Karpas-422 (cell line): ENCODE data around the gene C19orf85. TPM values are rescaled to one million over a fixed set of nuclear protein-coding genes. Genes with fewer than 3 reads are reported as not detected.

Source experiments
- DNase-seq: peaks from one replicate; pipeline ENCODE4 v3.0.0-alpha.2; 2015
- H2AFZ ChIP-seq: fragments of 200-600 bp; sonication (generic); 2 replicates; pipeline ENCODE4 v1.6.1; 2014; ENCODE audit warnings: antibody characterized with exemption, low read length, mixed read lengths
- H3K27ac ChIP-seq: fragments of 200-600 bp; sonication (generic); 2 replicates; pipeline ENCODE4 v1.5.1; 2014; ENCODE audit warnings: mild to moderate bottlenecking, low read length, moderate library complexity
- H3K27me3 ChIP-seq: fragments of 200-600 bp; sonication (generic); 2 replicates; pipeline ENCODE4 v1.6.1; 2014; ENCODE audit warnings: low read length, mixed read lengths
- H3K36me3 ChIP-seq: fragments of 200-600 bp; sonication (generic); 2 replicates; pipeline ENCODE4 v1.6.1; 2014; ENCODE audit warnings: low read length, mixed read lengths; ENCODE audit not compliant: insufficient read depth
- H3K4me1 ChIP-seq: fragments of 200-600 bp; sonication (generic); 2 replicates; pipeline ENCODE4 v1.6.1; 2014; ENCODE audit warnings: mild to moderate bottlenecking, low read length, mixed read lengths
- H3K4me2 ChIP-seq: fragments of 200-600 bp; sonication (generic); 2 replicates; pipeline ENCODE4 v1.6.1; 2014; ENCODE audit warnings: low read length, low read depth, mild to moderate bottlenecking; ENCODE audit not compliant: poor library complexity, severe bottlenecking
- H3K4me3 ChIP-seq: fragments of 200-600 bp; sonication (generic); 2 replicates; pipeline ENCODE4 v1.5.1; 2014; ENCODE audit warnings: mild to moderate bottlenecking, antibody characterized with exemption, low read length, mixed read lengths
- H3K79me2 ChIP-seq: fragments of 200-600 bp; sonication (generic); 2 replicates; pipeline ENCODE4 v1.6.1; 2014; ENCODE audit warnings: mild to moderate bottlenecking, low read length, mixed read lengths
- H3K9ac ChIP-seq: fragments of 200-600 bp; sonication (generic); 2 replicates; pipeline ENCODE4 v1.6.0; 2014; ENCODE audit warnings: low read length
- H3K9me2 ChIP-seq: fragments of 200-600 bp; sonication (generic), shearing (Covaris generic); replicated peaks from 2 replicates; pipeline ENCODE4 v1.6.0; 2014; ENCODE audit warnings: mild to moderate bottlenecking, low read length, moderate library complexity; ENCODE audit not compliant: insufficient read depth
- H3K9me3 ChIP-seq: fragments of 300-700, 200-600 bp; sonication (generic); 2 replicates; pipeline ENCODE4 v1.6.1; 2014; ENCODE audit warnings: low read length, mixed read lengths
- H4K20me1 ChIP-seq: fragments of 200-600 bp; sonication (generic); 2 replicates; pipeline ENCODE4 v1.6.1; 2014; ENCODE audit warnings: mild to moderate bottlenecking, antibody characterized with exemption, low read length, low read depth; ENCODE audit not compliant: insufficient read depth
- total RNA-seq: library from RNA; depleted of rRNA; stranded (reverse); fragments of >200 nt; shearing (Covaris generic); gene quantifications from 2 replicates; pipeline ENCODE4 v1.2.3, GENCODE V29; 2014; ENCODE audit warnings: low replicate concordance

The C19orf85 gene
- total RNA-seq, 1 experiment from 2014 or later, result not detected

- H3K27me3 ChIP-seq, result no peaks in the 10 kb centered on the region
- H3K4me1 ChIP-seq, result no peaks in the 10 kb centered on the region
- H3K9me2 ChIP-seq, result no peaks in the 10 kb centered on the region
- no peaks in the 10 kb centered on the region for H4K20me1 ChIP-seq
- no peak overlapping the region for H3K27ac ChIP-seq
- no peaks in the 10 kb centered on the region for H3K36me3 ChIP-seq
- H2AFZ ChIP-seq, result no peak overlapping the region
- H3K9me3 ChIP-seq, result no peaks in the 10 kb centered on the region
- DNase-seq, result no peak
- no peak overlapping the region for H3K4me2 ChIP-seq
- no peak overlapping the region for H3K9ac ChIP-seq
- no peak overlapping the region for H3K4me3 ChIP-seq
- H3K79me2 ChIP-seq, result no peaks in the 10 kb centered on the region
These were observed 19.9 kb downstream of the C19orf85 start for GRCh38 chr19:55444646-55445045.

DNA sequence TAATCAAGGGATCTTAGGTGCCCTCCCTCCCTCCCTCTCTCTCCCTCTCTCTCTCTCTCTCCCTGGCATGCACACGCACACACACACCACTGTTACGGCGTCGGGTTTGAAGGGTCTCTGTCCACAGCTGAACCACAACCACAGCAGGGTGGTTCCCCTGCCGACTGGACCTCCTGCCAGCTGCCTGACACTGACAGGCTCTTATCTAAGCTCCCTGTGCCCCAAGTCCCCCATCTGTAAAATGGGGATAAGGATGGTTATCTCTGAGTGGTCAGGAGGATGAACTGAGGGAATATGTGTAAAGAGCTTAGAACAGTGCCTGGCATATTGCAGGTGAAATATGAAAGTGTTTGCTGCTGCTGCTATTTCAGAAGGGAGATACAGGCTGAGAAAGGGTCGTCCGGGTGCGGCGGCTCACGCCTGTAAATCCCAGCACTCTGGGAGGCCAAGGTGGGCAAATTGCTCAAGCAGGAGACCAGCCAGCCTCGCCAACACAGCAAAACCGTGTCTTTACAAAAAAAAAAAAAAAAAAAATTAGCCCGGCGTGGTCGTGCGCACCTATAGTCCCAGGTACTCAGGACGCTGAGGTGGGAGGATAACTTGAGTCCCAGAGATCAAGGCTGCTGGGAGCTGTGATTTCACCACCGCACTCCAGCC lies 20.6 kb downstream of the C19orf85 start:
- Histone ChIP-seq H3K4me3 (no peak overlapping the region), H3K9me3 (no peaks in the 10 kb centered on the region), H3K27ac (no peak overlapping the region), H3K27me3 (no peaks in the 10 kb centered on the region), H3K79me2 (no peaks in the 10 kb centered on the region), H3K9me2 (no peaks in the 10 kb centered on the region), H4K20me1 (no peaks in the 10 kb centered on the region), H3K36me3 (no peaks in the 10 kb centered on the region), H3K4me1 (no peaks in the 10 kb centered on the region), H3K9ac (no peak overlapping the region), H2AFZ (no peak overlapping the region), H3K4me2 (no peak overlapping the region)
- DNase-seq, result no peak

- no peak within 1 kb of the TSS for H3K27ac ChIP-seq
- H3K36me3 ChIP-seq, result no peaks in the 10 kb centered on the region
- H3K4me3 ChIP-seq, result no peak within 1 kb of the TSS
- H3K9me3 ChIP-seq, result no peaks in the 10 kb centered on the region
- no peaks in the 10 kb centered on the region for H3K79me2 ChIP-seq
- no peak within 1 kb of the TSS for H3K4me2 ChIP-seq
- H3K27me3 ChIP-seq, result no peaks in the 10 kb centered on the region
- H4K20me1 ChIP-seq, result no peaks in the 10 kb centered on the region
- DNase-seq, result no peak
- no peaks in the 10 kb centered on the region for H3K9me2 ChIP-seq
- H2AFZ ChIP-seq, result no peak within 1 kb of the TSS
- H3K9ac ChIP-seq, result no peak within 1 kb of the TSS
- no peaks in the 10 kb centered on the region for H3K4me1 ChIP-seq
These were observed 21.3 kb downstream of the C19orf85 start, which contains the start of gene SHISA7 for GRCh38 chr19:55443045-55443823. SHISA7 (minus strand) TSS chr19:55443300; CDS start chr19:55442863, 437 bp downstream.

DNA sequence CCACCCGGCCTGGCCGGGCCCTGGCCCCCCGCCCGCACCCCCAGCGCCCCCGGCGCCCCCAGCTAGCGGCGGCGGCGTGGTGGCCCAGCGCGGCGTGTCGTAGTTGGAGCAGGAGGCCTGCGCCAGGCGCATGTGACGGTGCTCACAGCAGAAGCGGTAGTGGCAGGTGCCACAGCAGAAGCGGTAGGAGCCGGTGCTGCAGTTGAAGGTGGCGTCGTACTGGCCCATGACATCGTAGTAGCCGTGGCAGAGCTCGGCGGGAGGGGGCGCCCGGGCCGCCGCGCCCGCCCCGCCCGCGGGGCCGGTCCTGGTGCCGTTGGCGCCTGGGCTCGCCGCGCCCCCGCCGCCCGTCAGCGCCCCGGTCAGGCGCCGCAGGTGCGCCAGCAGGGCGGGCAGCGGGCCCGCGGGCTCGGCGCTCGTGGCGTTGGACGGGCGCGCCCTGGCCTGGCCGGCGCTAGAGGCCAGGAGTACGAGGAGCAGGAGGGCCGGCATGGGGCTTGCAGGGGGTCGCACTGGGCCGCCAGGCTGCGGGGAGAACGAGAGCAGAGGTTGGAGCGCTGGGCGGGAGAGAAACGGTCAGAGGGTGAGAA lies 22.1 kb downstream of the C19orf85 start:
- H3K4me1 ChIP-seq, result no peaks in the 10 kb centered on the region
- DNase-seq, result no peak
- no peaks in the 10 kb centered on the region for H3K9me3 ChIP-seq
- H4K20me1 ChIP-seq, result no peaks in the 10 kb centered on the region
- H3K9ac ChIP-seq, result no peak overlapping the region
- H3K4me2 ChIP-seq, result no peak overlapping the region
- H2AFZ ChIP-seq, result no peak overlapping the region
- no peak overlapping the region for H3K4me3 ChIP-seq
- no peaks in the 10 kb centered on the region for H3K27me3 ChIP-seq
- H3K27ac ChIP-seq, result no peak overlapping the region
- H3K36me3 ChIP-seq, result no peaks in the 10 kb centered on the region
- no peaks in the 10 kb centered on the region for H3K79me2 ChIP-seq
- no peaks in the 10 kb centered on the region for H3K9me2 ChIP-seq

DNA sequence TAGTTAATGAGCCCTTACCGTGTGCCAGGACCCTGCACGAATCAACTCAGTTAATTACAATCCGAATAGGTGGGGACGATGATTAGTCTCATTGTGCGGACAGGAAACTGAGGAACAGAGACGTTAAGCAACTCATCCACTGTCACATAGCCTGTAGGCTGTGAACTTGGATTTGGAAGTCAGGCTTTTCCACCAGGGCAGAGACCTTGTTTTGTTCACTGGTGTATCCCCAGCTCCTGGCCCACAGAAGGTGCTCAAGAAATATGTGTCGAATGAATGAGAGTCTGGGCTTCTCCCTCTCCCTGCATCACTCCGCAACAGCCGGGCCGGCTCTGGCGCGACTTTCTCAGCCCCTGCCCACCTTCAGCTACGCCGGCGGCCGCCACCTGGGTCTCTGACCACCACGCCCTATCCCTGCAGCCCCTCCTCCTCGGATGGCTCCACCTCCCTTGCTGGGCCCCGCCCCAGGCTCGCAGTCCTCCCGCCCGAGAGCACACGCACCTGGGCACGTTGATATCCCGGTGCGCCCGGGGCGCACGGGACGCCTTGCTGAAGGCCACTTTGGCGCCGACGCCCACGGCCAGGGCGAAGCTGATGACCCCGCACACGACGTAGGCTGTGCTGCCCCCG lies 22.7 kb downstream of the C19orf85 start:
- Histone ChIP-seq H3K27me3 (no peaks in the 10 kb centered on the region), H3K9me2 (no peaks in the 10 kb centered on the region), H3K4me3 (no peak overlapping the region), H3K4me1 (no peaks in the 10 kb centered on the region), H3K9ac (no peak overlapping the region), H3K36me3 (no peaks in the 10 kb centered on the region), H3K4me2 (no peak overlapping the region), H4K20me1 (no peaks in the 10 kb centered on the region), H3K9me3 (no peaks in the 10 kb centered on the region), H3K27ac (no peak overlapping the region), H2AFZ (no peak overlapping the region), H3K79me2 (no peaks in the 10 kb centered on the region)
- DNase-seq, result no peak

- H3K36me3 ChIP-seq, result no peaks in the 10 kb centered on the region
- no peaks in the 10 kb centered on the region for H3K79me2 ChIP-seq
- H3K27me3 ChIP-seq, result no peaks in the 10 kb centered on the region
- H4K20me1 ChIP-seq, result no peaks in the 10 kb centered on the region
- no peak overlapping the region for H3K9ac ChIP-seq
- H3K9me3 ChIP-seq, result no peaks in the 10 kb centered on the region
- H3K27ac ChIP-seq, result no peak overlapping the region
- no peak for DNase-seq
- H3K4me3 ChIP-seq, result no peak overlapping the region
- no peak overlapping the region for H2AFZ ChIP-seq
- H3K4me1 ChIP-seq, result no peaks in the 10 kb centered on the region
- no peak overlapping the region for H3K4me2 ChIP-seq
- no peaks in the 10 kb centered on the region for H3K9me2 ChIP-seq
These were observed 23.2 kb downstream of the C19orf85 start for GRCh38 chr19:55441319-55441691.

- no peak overlapping the region for H3K27ac ChIP-seq
- H3K79me2 ChIP-seq, result no peaks in the 10 kb centered on the region
- H3K4me1 ChIP-seq, result no peaks in the 10 kb centered on the region
- no peak for DNase-seq
- no peak overlapping the region for H3K9ac ChIP-seq
- H3K9me2 ChIP-seq, result no peaks in the 10 kb centered on the region
- H3K4me2 ChIP-seq, result no peak overlapping the region
- H3K36me3 ChIP-seq, result no peaks in the 10 kb centered on the region
- H3K9me3 ChIP-seq, result no peaks in the 10 kb centered on the region
- H3K27me3 ChIP-seq, result no peaks in the 10 kb centered on the region
- no peak overlapping the region for H3K4me3 ChIP-seq
- H4K20me1 ChIP-seq, result no peaks in the 10 kb centered on the region
- H2AFZ ChIP-seq, result no peak overlapping the region
These were observed 24.0 kb downstream of the C19orf85 start for GRCh38 chr19:55440411-55441105.
